Skeletal muscle tissue (tissue), 4 donors: ENCODE results near the gene LASP1. TPM values are rescaled to one million over a fixed set of nuclear protein-coding genes. Genes with fewer than 3 reads are reported as not detected.

Experiments
- H3K27ac ChIP-seq: one replicate; pipeline ENCODE4 v1.7.0; 2013; ENCODE audit warnings: mild to moderate bottlenecking, low read depth, low read length, inconsistent platforms
- H3K27me3 ChIP-seq, 3 donors: one replicate each; pipeline ENCODE4 v1.7.0; 2013; ENCODE audit warnings: low read length in 3 of 3; ENCODE audit not compliant: control insufficient read depth in 3 of 3, insufficient read depth in 3 of 3
- H3K36me3 ChIP-seq, 3 donors: one replicate each; pipeline ENCODE4 v1.7.0; 2013; ENCODE audit warnings: low read length in 3 of 3; ENCODE audit not compliant: control insufficient read depth in 3 of 3, insufficient read depth in 3 of 3
- H3K4me1 ChIP-seq, 3 donors: one replicate each; pipeline ENCODE4 v1.7.0; 2013; ENCODE audit warnings: low read length in 3 of 3, mild to moderate bottlenecking in 3 of 3; ENCODE audit not compliant: control insufficient read depth in 3 of 3, insufficient read depth in 3 of 3
- H3K4me3 ChIP-seq, 3 donors: one replicate each; pipeline ENCODE4 v1.7.0; 2013; ENCODE audit warnings: low read length in 3 of 3
- H3K9ac ChIP-seq, 3 donors: one replicate each; pipeline ENCODE4 v1.7.0; 2013; ENCODE audit warnings: low read length in 3 of 3, mild to moderate bottlenecking in 3 of 3, moderate library complexity in 2 of 3, low read depth in 1 of 3
- H3K9me3 ChIP-seq, 3 donors: one replicate each; pipeline ENCODE4 v1.7.0; 2013; ENCODE audit warnings: low read length in 3 of 3; ENCODE audit not compliant: control insufficient read depth in 3 of 3
- total RNA-seq: library from RNA; depleted of rRNA; stranded (reverse); fragments of >200 nt; gene quantifications from one replicate; pipeline ENCODE4 v1.2.3, GENCODE V29; 2014
- donor health status: Osteomylitis.

LASP1 gene, protein sequence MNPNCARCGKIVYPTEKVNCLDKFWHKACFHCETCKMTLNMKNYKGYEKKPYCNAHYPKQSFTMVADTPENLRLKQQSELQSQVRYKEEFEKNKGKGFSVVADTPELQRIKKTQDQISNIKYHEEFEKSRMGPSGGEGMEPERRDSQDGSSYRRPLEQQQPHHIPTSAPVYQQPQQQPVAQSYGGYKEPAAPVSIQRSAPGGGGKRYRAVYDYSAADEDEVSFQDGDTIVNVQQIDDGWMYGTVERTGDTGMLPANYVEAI
- total RNA-seq: 37.1 TPM

DNA sequence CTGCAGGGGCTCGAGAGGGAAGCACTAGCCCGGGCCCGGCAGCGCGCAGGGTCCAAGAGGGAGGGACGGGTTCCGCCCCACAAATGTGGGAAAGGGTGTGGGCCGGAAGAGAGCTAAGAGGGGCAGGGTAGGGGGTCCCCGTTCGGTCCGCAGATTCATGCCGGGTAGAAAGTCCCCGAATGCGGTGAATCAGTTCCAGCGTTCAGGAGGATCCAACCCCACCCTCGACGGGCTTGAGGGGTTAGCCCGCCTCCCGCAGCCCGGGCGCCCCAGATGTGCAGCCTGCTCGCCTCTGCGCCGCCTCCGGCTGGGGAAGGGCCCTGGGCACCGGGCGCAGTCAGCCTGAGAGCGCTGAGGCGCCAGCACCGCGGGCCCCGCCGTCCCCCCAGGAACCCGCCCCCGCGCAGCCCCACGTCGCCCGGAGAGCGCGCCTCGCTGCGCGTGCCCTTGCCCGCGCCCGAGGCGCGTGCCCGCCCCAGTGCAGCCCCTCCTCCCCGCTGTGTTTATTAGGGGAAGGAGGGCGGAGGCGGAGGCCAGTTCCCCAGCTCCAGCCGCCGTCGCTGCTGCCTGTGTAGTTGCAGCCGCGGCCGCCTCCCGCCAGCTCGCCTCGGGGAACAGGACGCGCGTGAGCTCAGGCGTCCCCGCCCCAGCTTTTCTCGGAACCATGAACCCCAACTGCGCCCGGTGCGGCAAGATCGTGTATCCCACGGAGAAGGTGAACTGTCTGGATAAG lies at the start of gene LASP1:
TSS of gene LASP1 (plus strand) at position 533 of the 733 bp plus-strand sequence. CDS start at position 665, 132 bp downstream.
- peak within 1 kb of the TSS; percentile 89 to 97 (median 97) for H3K4me3 ChIP-seq
- peaks cover 0 to 2% (median 0%) of the 10 kb centered on the region in 3 donors for H3K36me3 ChIP-seq
- H3K9me3 ChIP-seq: no peaks in the 10 kb centered on the region
- H3K4me1 ChIP-seq: peaks cover 36 to 57% (median 42%) of the 10 kb centered on the region in 3 donors
- H3K27me3 ChIP-seq: no peaks in the 10 kb centered on the region
- H3K9ac ChIP-seq: peak within 1 kb of the TSS; percentile 94 to 99 (median 96)
- H3K27ac ChIP-seq: peak within 1 kb of the TSS; percentile 92

DNA sequence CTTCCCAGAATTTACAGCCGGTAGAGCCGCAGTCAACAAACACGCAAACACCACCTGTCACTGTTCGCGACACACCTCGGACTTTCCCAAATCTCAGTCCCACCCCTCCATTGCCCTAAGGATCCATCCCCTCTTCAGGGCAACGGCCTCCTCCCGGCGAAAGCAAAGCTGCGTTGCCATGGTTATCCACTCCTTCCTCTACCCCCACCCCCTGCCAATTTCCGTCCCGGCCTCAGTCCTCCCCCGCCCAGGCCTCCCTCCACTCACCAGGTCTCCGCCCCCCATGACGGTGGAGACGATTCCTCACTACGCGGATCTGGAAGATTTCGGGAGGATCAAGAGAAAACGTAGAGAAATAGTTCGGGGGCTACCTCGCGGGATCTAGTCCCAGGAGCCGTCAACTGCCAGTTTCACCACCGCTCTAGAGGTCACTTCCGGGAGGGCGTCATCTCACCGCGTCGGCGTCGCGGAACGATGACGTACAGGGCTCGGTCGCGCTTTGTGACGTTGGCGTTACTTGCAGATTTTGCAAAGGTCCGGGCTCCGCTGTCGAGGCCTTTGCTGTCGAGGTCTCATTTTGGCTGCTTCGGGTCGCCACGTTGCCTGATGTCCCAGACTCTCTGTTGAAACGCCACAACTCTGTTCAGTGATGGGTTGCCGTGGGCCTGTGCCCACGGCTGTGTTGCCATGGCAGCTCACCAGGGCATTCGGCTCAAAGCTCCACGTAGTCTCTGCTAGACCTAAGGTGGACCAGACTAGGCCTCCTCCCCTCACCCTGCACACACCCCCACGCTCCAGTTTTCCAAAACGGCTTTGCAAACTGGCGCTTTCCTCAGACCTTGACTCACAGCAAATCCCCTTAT lies 44.7 kb upstream of the LASP1 start, which contains the start of gene CWC25:
TSS of gene CWC25 (minus strand) at position 423 of the 863 bp plus-strand sequence. CDS start at position 285, 138 bp downstream.
- no peaks in the 10 kb centered on the region for H3K27me3 ChIP-seq
- H3K27ac ChIP-seq: peak within 1 kb of the TSS; percentile 100
- H3K4me1 ChIP-seq: peaks cover 14 to 22% (median 20%) of the 10 kb centered on the region in 3 donors
- H3K36me3 ChIP-seq: peaks cover 10 to 20% (median 13%) of the 10 kb centered on the region in 3 donors
- no peaks in the 10 kb centered on the region for H3K9me3 ChIP-seq
- H3K4me3 ChIP-seq: peak within 1 kb of the TSS; percentile 96 to 100 (median 99)
- H3K9ac ChIP-seq: peak within 1 kb of the TSS; percentile 94 to 100 (median 98)

DNA sequence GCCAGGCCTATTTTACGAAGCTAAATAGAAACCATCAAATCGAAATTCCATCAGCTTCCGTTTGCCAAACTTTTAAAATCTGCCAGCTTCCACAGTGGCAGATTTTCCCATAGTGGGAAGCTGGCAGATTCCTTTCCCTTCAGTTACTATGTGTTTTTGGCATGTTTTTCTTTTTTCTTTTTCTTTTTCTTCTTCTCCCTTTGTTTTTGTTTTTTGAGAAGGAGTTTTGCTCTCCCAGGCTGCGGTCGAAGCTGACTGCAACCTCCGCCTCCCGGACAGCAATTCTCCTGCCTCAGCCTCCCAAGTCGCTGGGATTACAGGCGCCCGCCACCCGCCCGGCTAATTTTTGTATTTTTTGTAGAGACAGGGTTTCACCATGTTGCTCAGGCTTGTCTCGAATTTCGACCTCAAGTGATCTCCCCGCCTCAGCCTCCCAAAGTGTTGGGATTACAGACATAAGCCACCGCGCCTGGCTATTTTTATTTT lies 44.1 kb upstream of the LASP1 start:
- no peaks in the 10 kb centered on the region for H3K27me3 ChIP-seq

DNA sequence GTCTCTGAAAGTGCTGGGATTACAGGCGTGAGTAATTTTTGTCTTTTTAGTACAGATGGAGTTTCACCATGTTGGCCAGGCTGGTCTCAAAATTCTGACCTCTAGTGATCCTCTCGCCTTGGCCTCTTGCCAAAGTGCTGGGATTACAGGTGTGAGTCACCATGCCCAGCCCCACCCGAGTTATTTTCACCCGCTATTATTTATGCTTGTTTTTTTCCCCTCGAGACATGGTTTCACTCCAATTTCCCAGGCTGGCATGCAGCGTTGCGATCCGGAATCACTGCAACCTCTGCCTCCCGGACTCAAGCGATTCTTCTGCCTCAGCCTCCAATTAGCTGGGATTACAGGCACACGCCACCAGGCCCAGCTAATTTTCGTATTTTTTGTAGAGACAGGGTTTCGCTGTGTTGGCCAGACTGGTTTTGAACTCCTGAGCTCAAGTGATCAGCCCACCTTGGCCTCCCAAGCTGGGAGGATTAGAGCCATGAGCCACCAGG lies 25.5 kb upstream of the LASP1 start:
- Histone ChIP-seq H3K4me3 (no peak overlapping the region), H3K36me3 (peaks cover 13 to 18% (median 14%) of the 10 kb centered on the region in 3 donors), H3K27ac (no peak overlapping the region), H3K27me3 (peaks cover 0 to 3% (median 0%) of the 10 kb centered on the region in 3 donors), H3K9ac (peak overlapping the region in 1 of 3 donors; percentile 68), H3K9me3 (no peaks in the 10 kb centered on the region), H3K4me1 (peaks cover 0 to 2% (median 0%) of the 10 kb centered on the region in 3 donors)

More for the DNA sequence above, 44.1 kb upstream of the LASP1 start:
- H3K4me1 ChIP-seq: peaks cover 14 to 22% (median 20%) of the 10 kb centered on the region in 3 donors
- H3K4me3 ChIP-seq: peak overlapping the region; percentile 96 to 100 (median 99)
- peak overlapping the region; percentile 94 to 100 (median 98) for H3K9ac ChIP-seq
- no peaks in the 10 kb centered on the region for H3K9me3 ChIP-seq
- peaks cover 4 to 13% (median 7%) of the 10 kb centered on the region in 3 donors for H3K36me3 ChIP-seq
- H3K27ac ChIP-seq: peak overlapping the region; percentile 100

DNA sequence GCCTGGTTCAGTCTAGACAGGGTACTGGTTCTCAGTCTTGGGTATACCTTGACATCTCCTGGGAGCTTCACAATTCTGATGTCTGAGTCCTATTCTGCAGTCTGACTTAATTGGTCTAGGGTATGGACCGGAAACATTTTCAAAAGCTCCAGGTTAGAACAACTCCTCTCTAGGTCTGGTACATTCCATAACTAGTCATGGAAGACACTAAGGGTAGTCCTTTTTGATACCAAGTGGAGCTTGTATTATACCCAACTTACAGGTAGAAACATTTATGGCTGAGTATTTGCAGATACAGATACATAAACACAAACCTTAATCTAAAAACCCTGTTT lies 21.3 kb upstream of the LASP1 start:
- no peak overlapping the region for H3K9ac ChIP-seq
- H3K9me3 ChIP-seq: no peaks in the 10 kb centered on the region
- peaks cover 18 to 21% (median 20%) of the 10 kb centered on the region in 3 donors for H3K4me1 ChIP-seq
- peaks cover 29 to 40% (median 39%) of the 10 kb centered on the region in 3 donors for H3K36me3 ChIP-seq
- no peak overlapping the region for H3K27ac ChIP-seq
- no peak overlapping the region for H3K4me3 ChIP-seq
- H3K27me3 ChIP-seq: no peaks in the 10 kb centered on the region

DNA sequence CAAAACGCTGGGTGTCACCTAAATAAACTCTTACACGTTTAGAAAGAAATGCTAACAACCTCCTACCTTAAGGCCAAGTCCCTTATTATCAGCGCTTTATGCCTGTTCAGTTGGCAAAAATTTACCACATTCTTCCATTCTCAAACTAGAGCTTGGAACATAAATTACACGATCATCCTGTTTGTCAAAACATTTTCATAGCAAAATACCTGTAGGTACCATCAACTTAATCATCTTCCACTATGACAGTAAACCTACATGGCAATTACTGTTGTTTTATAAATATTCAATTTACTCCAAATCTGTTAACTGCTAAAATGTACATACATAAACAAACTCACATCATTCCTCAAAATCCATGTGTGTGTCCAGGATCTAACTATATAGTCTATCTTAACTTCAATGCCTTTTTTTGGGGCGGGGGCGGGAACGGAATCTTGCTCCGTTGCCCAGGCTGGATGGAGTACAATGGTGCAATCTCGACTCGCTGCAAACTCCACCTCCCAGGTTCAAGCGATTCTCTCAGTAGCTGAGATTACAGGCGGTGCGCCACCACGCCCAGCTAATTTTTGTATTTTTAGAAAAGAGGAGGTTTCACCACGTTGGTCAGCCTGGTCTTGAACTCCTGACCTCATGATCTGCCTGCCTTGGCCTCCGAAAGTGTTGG lies 20.8 kb upstream of the LASP1 start:
- no peaks in the 10 kb centered on the region for H3K9me3 ChIP-seq
- H3K36me3 ChIP-seq: peaks cover 29 to 40% (median 39%) of the 10 kb centered on the region in 3 donors
- no peak overlapping the region for H3K27ac ChIP-seq
- H3K27me3 ChIP-seq: no peaks in the 10 kb centered on the region
- H3K4me3 ChIP-seq: no peak overlapping the region
- H3K9ac ChIP-seq: no peak overlapping the region
- H3K4me1 ChIP-seq: peaks cover 18 to 21% (median 20%) of the 10 kb centered on the region in 3 donors

DNA sequence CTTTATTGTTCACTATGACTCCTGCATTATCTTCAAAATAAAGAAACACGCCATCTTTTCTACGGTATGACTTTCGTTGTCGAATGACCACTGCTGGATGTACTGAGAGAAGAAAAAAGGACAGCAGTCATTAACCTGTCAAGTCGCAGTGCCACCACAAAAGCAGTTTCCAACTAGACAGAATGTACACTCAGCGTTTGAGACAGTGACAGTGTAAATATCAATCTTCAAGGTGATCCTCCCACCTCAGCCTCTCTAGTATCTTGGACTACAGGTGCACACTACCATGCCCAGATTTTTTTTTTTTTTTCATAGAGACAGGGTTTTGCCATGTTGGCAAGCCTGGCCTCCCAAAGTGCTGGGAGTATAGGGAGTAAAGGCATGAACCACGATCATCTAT lies 19.5 kb upstream of the LASP1 start:
- Histone ChIP-seq H3K36me3 (peaks cover 29 to 40% (median 39%) of the 10 kb centered on the region in 3 donors), H3K4me1 (peaks cover 18 to 22% (median 20%) of the 10 kb centered on the region in 3 donors), H3K27me3 (no peaks in the 10 kb centered on the region), H3K9ac (no peak overlapping the region), H3K9me3 (no peaks in the 10 kb centered on the region), H3K4me3 (no peak overlapping the region), H3K27ac (no peak overlapping the region)

DNA sequence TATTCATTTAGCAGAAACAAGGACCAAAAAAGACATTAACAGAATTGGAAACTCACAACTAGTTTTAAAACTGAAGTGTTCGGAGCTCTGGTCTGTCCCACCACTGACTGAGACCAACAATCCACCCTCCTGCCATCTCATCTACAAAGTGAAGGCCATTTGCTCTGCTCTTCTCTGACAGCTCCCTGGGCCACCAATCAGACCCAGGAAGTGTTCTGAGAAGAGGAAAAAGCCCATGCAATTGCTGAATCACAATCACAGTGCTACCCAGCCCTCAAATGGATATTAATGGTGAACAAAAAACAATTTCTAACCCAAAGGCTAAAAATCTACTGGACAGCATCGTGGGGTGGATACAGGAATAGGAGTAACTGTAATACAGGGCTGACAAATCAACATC lies 18.4 kb upstream of the LASP1 start:
- Histone ChIP-seq H3K4me3 (peak overlapping the region in 2 of 3 donors; percentile 15 to 54), H3K9ac (peak overlapping the region in 2 of 3 donors; percentile 55 to 62), H3K9me3 (no peaks in the 10 kb centered on the region), H3K36me3 (peaks cover 29 to 40% (median 39%) of the 10 kb centered on the region in 3 donors), H3K4me1 (peaks cover 18 to 22% (median 20%) of the 10 kb centered on the region in 3 donors), H3K27me3 (no peaks in the 10 kb centered on the region), H3K27ac (no peak overlapping the region)
